Fibroblast of mammary gland (primary cell): Measurements from ENCODE around the gene LZTFL1.

ENCODE experiments used
- DNase-seq: peaks from one replicate; pipeline ENCODE4 v3.0.0-alpha.2; 2010; ENCODE audit warnings: low read depth
- H3K4me3 ChIP-seq: 2 replicates; pipeline ENCODE4 v1.5.1; 2011; ENCODE audit warnings: low read depth, mild to moderate bottlenecking, low read length, moderate library complexity; ENCODE audit not compliant: control insufficient read depth
- TF ChIP-seq, protein P1 (sequence below): conservative IDR thresholded peaks from 2 replicates; pipeline ENCODE4 v1.5.1; 2011; ENCODE audit warnings: low read depth, low read length, inconsistent platforms; ENCODE audit not compliant: control insufficient read depth, insufficient read depth

LZTFL1 gene

DNA sequence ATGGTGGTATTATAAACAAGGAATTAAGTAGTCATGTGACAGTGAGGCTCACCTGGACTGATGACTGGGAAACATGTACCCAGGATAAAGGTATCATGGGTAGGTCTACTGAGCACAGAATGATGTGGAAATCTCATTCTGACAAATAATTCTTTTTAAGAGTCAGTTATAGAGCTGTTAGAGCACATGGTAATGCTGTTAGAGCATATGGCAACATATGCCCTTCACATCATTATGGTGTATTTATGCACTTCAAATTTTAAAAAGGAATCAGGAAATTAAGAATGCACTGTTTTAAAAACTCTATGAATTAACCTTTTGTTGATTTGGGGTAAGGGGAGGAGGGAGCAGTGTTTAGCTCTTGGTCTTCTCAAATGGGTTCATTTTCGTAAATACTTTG is 47.3 kb downstream of the LZTFL1 start:
- DNase-seq: no peak
- TF ChIP-seq, protein P1, sequence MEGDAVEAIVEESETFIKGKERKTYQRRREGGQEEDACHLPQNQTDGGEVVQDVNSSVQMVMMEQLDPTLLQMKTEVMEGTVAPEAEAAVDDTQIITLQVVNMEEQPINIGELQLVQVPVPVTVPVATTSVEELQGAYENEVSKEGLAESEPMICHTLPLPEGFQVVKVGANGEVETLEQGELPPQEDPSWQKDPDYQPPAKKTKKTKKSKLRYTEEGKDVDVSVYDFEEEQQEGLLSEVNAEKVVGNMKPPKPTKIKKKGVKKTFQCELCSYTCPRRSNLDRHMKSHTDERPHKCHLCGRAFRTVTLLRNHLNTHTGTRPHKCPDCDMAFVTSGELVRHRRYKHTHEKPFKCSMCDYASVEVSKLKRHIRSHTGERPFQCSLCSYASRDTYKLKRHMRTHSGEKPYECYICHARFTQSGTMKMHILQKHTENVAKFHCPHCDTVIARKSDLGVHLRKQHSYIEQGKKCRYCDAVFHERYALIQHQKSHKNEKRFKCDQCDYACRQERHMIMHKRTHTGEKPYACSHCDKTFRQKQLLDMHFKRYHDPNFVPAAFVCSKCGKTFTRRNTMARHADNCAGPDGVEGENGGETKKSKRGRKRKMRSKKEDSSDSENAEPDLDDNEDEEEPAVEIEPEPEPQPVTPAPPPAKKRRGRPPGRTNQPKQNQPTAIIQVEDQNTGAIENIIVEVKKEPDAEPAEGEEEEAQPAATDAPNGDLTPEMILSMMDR: no peak
- H3K4me3 ChIP-seq: no peak overlapping the region

DNA sequence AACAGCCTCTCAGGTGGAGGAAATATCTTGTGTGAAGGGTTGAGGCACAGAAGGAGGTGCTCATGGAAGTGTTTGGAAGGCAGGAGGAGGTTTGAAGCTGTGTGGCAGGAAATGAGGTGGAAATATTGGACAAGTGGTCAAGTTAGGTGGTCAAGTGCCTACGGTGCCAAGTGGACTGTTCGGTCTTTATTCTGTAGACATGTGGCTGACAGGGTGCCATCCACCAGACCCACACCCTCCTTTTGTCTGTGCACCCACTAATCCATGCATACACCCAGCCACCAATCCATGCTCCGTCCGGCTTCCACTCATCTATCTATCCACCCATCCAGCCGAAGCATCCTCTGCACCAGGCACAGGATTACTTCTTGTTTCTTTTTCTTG is 47.8 kb downstream of the LZTFL1 start:
- TF ChIP-seq, protein P1: no peak
- H3K4me3 ChIP-seq: no peak overlapping the region
- no peak for DNase-seq

DNA sequence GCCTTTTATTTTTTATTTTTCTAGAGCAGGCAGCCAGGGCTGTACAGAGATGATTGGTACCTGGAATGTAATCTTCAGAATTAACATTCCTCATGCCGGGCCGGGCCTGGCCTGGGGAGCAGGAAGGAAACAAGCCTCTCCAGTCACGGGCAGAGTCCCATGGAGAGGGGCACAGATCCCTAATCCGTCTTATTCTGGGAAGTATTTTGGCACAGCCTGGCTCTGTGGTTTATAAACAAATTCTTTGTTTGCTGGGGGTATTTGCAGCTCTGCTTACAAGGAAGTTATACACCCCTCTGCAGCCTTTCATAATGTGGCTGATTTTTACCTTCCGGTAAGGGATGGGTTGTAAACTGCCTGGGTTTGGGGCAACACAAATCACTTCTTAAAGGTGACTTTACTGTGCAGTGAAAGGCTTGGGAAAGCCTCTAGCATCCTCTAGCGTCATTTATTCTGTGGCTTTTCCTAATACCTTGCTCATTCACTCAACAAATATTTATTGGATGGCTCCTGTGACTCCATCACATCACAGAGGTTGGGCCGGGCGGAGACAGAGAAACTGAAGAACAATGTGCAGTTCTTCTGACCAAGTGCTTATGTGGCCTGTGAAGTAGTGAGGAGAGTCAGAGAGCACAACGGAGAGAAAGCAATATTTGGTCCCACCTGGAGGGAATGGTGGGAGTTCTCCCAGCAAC is 48.3 kb downstream of the LZTFL1 start:
- no peak overlapping the region for H3K4me3 ChIP-seq
- TF ChIP-seq, protein P1: no peak
- DNase-seq: no peak

DNA sequence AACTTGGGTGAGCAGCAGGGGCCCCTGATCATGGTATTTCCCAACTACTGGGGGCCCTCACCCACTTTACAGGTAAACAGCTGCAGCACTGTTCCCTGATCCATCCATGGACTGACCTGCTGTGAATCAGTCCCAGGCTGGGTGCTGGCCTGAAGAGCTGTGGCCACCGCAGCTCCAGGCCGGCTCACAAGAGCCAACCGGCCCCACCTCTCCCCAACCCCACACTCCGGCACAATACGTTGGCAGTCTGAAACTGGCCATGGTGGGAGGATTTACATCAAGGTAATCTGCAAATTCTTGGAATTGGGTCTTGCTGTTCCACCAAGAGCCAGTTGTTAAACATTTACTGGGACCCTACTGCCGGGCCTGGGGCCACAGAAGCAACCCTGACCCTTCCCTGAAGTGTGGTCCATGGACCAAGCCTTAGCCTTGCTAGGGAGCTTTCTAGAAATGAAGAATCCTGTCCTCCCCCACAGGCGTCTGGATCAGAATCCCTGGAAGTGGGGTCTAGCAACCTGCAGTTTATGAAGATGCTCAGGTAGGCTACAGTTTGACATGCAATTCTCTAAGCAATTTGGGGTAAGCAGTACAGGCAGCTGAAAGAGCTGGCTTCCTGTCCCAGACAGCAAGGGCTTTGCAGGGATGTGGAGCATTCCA is 49.3 kb downstream of the LZTFL1 start:
- H3K4me3 ChIP-seq: no peak overlapping the region
- DNase-seq: no peak
- TF ChIP-seq, protein P1: no peak

DNA sequence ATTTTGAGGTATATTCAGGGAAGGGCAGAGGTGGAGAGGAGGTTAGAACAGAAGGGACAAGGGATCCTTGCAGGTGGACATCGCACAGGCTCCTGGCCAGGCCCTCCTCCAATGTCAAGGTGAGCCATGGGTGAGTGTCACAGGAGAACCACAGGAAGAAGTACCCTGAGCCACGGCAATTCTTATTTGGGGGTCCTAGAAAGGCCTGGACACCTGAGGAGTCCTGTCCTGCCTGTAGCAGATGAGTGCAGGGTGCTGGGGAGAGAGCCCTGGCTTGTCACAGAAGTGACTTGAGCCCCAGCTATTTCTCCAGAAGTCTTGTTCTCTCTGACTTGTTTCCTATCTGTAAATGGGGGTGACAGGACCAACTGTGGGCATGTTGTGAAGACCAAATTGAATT is 49.9 kb downstream of the LZTFL1 start:
- TF ChIP-seq, protein P1: no peak
- DNase-seq: no peak
- no peak overlapping the region for H3K4me3 ChIP-seq

DNA sequence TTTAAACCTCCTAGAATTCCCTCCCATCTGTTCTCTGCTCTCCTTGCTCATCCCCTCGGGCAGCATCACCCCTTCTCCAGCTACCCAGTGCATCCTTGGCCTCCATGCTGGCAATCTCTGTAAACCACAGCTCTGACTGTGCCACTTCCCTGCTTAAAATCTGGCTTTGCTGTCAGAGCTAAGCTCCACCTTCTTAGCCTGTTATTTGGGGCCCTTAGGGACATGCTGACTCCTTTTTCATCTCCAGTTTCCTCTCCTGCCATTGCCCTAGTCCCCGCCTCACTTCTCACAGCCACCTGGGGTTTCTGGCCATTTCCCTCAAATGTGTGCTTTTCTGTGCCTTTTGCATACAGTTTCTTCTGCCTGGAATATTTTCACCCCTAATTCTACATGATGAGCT is 51.3 kb downstream of the LZTFL1 start:
- H3K4me3 ChIP-seq: no peak overlapping the region
- TF ChIP-seq, protein P1: no peak
- DNase-seq: no peak
